ENCODE data around the gene GPR155. TPM values are rescaled to one million over a fixed set of nuclear protein-coding genes. Genes with fewer than 3 reads are reported as not detected.
"Not testable (repeated sequence)": the region's sequence is repeated elsewhere in the genome, so short reads cannot be mapped to it uniquely, and the experiment has no call there.

GPR155 gene
- total RNA-seq, 1 donor from 2014 or later: 5.2 TPM

DNA sequence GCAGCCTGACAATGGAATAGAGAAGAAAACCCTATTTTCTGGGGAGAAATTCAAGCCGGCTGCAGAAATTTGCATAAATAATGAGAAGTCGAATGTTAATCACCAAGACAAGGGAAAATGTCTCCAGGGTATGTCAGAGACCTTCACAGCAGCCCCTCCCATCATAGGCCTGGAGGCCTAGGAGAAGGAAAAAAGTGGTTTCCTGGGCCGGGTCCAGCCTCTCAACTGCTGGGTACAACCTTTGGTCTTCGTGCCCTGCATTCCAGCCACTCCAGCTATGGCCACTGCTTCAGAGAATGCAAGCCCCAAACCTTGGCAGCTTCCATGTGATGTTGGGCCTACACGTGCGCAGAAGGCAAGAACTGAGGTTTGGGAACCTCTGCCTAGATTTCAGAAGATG, 97.3 kb downstream of the GPR155 start:
- Mint-ChIP-seq H3K4me1 (ENCODE audit: unreplicated experiment) (peaks cover 22% of the 10 kb centered on the region), H3K27me3 (ENCODE audit: unreplicated experiment) (no peaks in the 10 kb centered on the region), H3K4me3 (ENCODE audit: unreplicated experiment) (no peak overlapping the region), H3K9me3 (ENCODE audit: unreplicated experiment) (no peaks in the 10 kb centered on the region), H3K36me3 (ENCODE audit: unreplicated experiment) (peaks cover 37% of the 10 kb centered on the region), H3K27ac (ENCODE audit: unreplicated experiment) (no peak overlapping the region)
- DNase-seq (ENCODE audit: extremely low spot score, unreplicated experiment): no peak
- TF ChIP-seq CTCF (IDR thresholded peaks at IDR 0.05): no peak

DNA sequence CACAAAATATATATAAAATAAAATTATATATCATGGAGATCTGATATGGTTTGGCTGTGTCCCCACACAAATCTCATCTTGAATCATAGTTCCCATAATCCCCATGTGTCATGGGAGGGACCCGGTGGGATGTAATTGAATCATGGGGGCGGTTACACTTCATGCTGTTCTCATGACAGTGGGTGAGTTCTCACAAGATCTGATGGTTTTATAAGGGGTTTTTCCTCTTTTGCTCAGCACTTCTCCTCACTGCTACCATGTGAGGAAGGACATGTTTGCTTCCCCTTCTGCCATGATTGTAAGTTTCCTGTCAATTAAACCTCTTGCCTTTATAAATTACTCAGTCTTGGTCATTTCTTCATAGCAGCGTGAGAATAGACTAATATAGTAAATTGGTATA, 98.1 kb downstream of the GPR155 start:
- H3K4me3 Mint-ChIP-seq (ENCODE audit: unreplicated experiment); H3K9me3 Mint-ChIP-seq (ENCODE audit: unreplicated experiment); H3K27me3 Mint-ChIP-seq (ENCODE audit: unreplicated experiment); DNase-seq (ENCODE audit: extremely low spot score, unreplicated experiment); H3K27ac Mint-ChIP-seq (ENCODE audit: unreplicated experiment): not testable (repeated sequence)
- H3K4me1 Mint-ChIP-seq (ENCODE audit: unreplicated experiment): peaks cover 14% of the 10 kb centered on the region
- peaks cover 41% of the 10 kb centered on the region for H3K36me3 Mint-ChIP-seq (ENCODE audit: unreplicated experiment)

GRCh38 chr2:174385201-174385600, 101.6 kb downstream of the GPR155 start:
- H3K27me3 Mint-ChIP-seq (ENCODE audit: unreplicated experiment): no peaks in the 10 kb centered on the region
- DNase-seq (ENCODE audit: extremely low spot score, unreplicated experiment): no peak
- H3K4me3 Mint-ChIP-seq (ENCODE audit: unreplicated experiment): no peak overlapping the region
- H3K9me3 Mint-ChIP-seq (ENCODE audit: unreplicated experiment): no peaks in the 10 kb centered on the region
- H3K4me1 Mint-ChIP-seq (ENCODE audit: unreplicated experiment): no peaks in the 10 kb centered on the region
- H3K27ac Mint-ChIP-seq (ENCODE audit: unreplicated experiment): no peak overlapping the region
- TF ChIP-seq CTCF (IDR thresholded peaks at IDR 0.05): no peak
- H3K36me3 Mint-ChIP-seq (ENCODE audit: unreplicated experiment): peaks cover 47% of the 10 kb centered on the region

GRCh38 chr2:174383796-174384195, 103.0 kb downstream of the GPR155 start:
- no peak for DNase-seq (ENCODE audit: extremely low spot score, unreplicated experiment)
- no peaks in the 10 kb centered on the region for H3K4me1 Mint-ChIP-seq (ENCODE audit: unreplicated experiment)
- no peak overlapping the region for H3K4me3 Mint-ChIP-seq (ENCODE audit: unreplicated experiment)
- peaks cover 37% of the 10 kb centered on the region for H3K36me3 Mint-ChIP-seq (ENCODE audit: unreplicated experiment)
- no peaks in the 10 kb centered on the region for H3K27me3 Mint-ChIP-seq (ENCODE audit: unreplicated experiment)
- H3K9me3 Mint-ChIP-seq (ENCODE audit: unreplicated experiment): no peaks in the 10 kb centered on the region
- no peak overlapping the region for H3K27ac Mint-ChIP-seq (ENCODE audit: unreplicated experiment)
- no peak for TF ChIP-seq CTCF (IDR thresholded peaks at IDR 0.05)

Other genes starting within 250 kb of the GPR155 start
- gene OLA1, start 238.5 kb downstream of the GPR155 start, total RNA-seq: 77.9 and 79.4 TPM in 2 replicates
- not detected in 2 replicates for gene SP9, start 152.1 kb downstream of the GPR155 start, total RNA-seq
- gene SCRN3, start 91.3 kb downstream of the GPR155 start, total RNA-seq: 35.1 and 35.2 TPM in 2 replicates
- 57.7 and 60.1 TPM in 2 replicates for gene WIPF1, start 110.8 kb upstream of the GPR155 start, total RNA-seq

Data from osteocyte (in vitro differentiated cells).